Prostate gland (tissue), 2 donors: Measurements from ENCODE around the gene WBP4.

Experiments used
- POLR2A ChIP-seq: fragments of 450-650 bp; IDR thresholded peaks from one replicate; pipeline ENCODE4 v1.6.1; 2016; ENCODE audit warnings: antibody characterized with exemption, mild to moderate bottlenecking
- POLR2AphosphoS5 ChIP-seq: sonication (generic); formaldehyde crosslinking; IDR thresholded peaks from one replicate; pipeline ENCODE4 v1.6.1; 2017; ENCODE audit warnings: antibody characterized with exemption
- TF ChIP-seq, protein P1 (sequence below), 4 experiments: fragments of 200-600 bp in 2 of 4; fragments of 450-650 bp in 2 of 4; sonication (generic) in 2 of 4; IDR thresholded peaks; 1 replicate in 3 of 4; 2 replicates in 1 of 4; pipeline ENCODE4 v1.5.1; 2016 to 2019; ENCODE audit warnings: antibody characterized with exemption in 4 of 4, mild to moderate bottlenecking in 2 of 4, moderate library complexity in 2 of 4

DNA sequence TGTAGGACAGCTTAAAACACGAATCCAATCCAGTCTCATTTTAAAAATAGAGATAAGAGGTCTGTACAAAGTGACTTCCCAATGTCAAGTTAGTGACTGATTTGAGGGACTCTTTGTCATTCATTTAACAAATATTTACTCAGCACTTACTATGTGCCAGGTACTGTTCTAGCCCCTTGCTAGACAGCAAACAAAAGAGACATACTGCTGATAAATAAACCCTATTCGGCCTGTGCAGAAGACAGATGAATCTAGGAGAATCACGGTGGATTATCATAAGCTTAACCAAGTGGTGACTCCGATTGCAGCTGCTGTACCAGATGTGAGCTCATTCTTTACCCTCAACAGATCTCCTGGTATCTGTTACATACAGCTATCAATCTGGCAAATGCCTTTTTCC lies 35.8 kb upstream of the WBP4 start:
- TF ChIP-seq POLR2A (no peak), POLR2AphosphoS5 (no peak)
- TF ChIP-seq, protein P1, sequence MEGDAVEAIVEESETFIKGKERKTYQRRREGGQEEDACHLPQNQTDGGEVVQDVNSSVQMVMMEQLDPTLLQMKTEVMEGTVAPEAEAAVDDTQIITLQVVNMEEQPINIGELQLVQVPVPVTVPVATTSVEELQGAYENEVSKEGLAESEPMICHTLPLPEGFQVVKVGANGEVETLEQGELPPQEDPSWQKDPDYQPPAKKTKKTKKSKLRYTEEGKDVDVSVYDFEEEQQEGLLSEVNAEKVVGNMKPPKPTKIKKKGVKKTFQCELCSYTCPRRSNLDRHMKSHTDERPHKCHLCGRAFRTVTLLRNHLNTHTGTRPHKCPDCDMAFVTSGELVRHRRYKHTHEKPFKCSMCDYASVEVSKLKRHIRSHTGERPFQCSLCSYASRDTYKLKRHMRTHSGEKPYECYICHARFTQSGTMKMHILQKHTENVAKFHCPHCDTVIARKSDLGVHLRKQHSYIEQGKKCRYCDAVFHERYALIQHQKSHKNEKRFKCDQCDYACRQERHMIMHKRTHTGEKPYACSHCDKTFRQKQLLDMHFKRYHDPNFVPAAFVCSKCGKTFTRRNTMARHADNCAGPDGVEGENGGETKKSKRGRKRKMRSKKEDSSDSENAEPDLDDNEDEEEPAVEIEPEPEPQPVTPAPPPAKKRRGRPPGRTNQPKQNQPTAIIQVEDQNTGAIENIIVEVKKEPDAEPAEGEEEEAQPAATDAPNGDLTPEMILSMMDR (IDR thresholded peaks at IDR 0.05): no peak
